GM21390 (cell line): ENCODE measurements around the gene PASK.
"Not testable (repeated sequence)": the region's sequence is repeated elsewhere in the genome, so short reads cannot be mapped to it uniquely, and the experiment has no call there.

ENCODE experiments used
- ATAC-seq: cut with Tn5 transposase; IDR thresholded peaks from one replicate; pipeline ENCODE4 v1.9.1; 2021; ENCODE audit not compliant: unreplicated experiment

PASK gene

GRCh38 chr2:241148891-241149674, at the start of gene PASK:
TSS of gene PASK (minus strand) at chr2:241149472. CDS start at chr2:241143032, 6,440 bp downstream.
- peak; percentile 73 for ATAC-seq

- no peak for ATAC-seq
These were observed 49.4 kb upstream of the PASK start for GRCh38 chr2:241198381-241199279.

- ATAC-seq, result no peak
These were observed 48.7 kb upstream of the PASK start for GRCh38 chr2:241197947-241198346.

- not testable (repeated sequence) for ATAC-seq
These were observed 48.0 kb upstream of the PASK start for GRCh38 chr2:241197246-241197645.

- no peak for ATAC-seq
These were observed 46.3 kb upstream of the PASK start for GRCh38 chr2:241195506-241196130.

GRCh38 chr2:241194811-241195210, 45.5 kb upstream of the PASK start:
- no peak for ATAC-seq

- ATAC-seq, result no peak
These were observed 44.0 kb upstream of the PASK start for GRCh38 chr2:241193271-241193670.

- no peak for ATAC-seq
These were observed 41.8 kb upstream of the PASK start for GRCh38 chr2:241191081-241191480.

GRCh38 chr2:241190291-241190981, 41.2 kb upstream of the PASK start:
- no peak for ATAC-seq

- no peak for ATAC-seq
These were observed 40.6 kb upstream of the PASK start for GRCh38 chr2:241189856-241190201.

- no peak for ATAC-seq
These were observed 40.0 kb upstream of the PASK start for GRCh38 chr2:241189093-241189855.

GRCh38 chr2:241188361-241189092, 39.3 kb upstream of the PASK start, which contains the start of gene ANO7:
TSS of gene ANO7 (plus strand) at chr2:241188677. CDS start at chr2:241190064, 1,387 bp downstream.
- no peak for ATAC-seq

- no peak for ATAC-seq
These were observed 38.6 kb upstream of the PASK start for GRCh38 chr2:241187918-241188234.

- ATAC-seq, result no peak
These were observed 38.0 kb upstream of the PASK start for GRCh38 chr2:241187101-241187917.

- no peak for ATAC-seq
These were observed 36.7 kb upstream of the PASK start for GRCh38 chr2:241185961-241186360.

- ATAC-seq, result no peak
These were observed 35.6 kb upstream of the PASK start for GRCh38 chr2:241184901-241185300.

- no peak for ATAC-seq
These were observed 33.9 kb upstream of the PASK start for GRCh38 chr2:241183221-241183620.

GRCh38 chr2:241182531-241183133, 33.4 kb upstream of the PASK start:
- no peak for ATAC-seq
